MCF 10A (cell line): Measurements from ENCODE around the gene ALDH4A1. TPM values are rescaled to one million over a fixed set of nuclear protein-coding genes. Genes with fewer than 3 reads are reported as not detected.

Source experiments
- BruUV-seq: library from RNA; stranded (reverse); fragments of 400-500 nt; replicated peaks from 2 replicates; lab custom pipeline; 2021; lab: Mats Ljungman, UMichigan
- CTCF ChIA-PET: fragments of 300-600 bp; sonication (Branson Sonifier 250); formaldehyde crosslinking; extraction: SDS; loops from one replicate; lab custom pipeline; 2021; ENCODE audit warnings: antibody characterized with exemption, inconsistent platforms; lab: Yijun Ruan, JAX
- POLR2A ChIA-PET: fragments of 300-600, 350-650 bp; sonication (Branson Sonifier 250); formaldehyde crosslinking; extraction: SDS; loops from one replicate; lab custom pipeline; 2020; ENCODE audit warnings: antibody characterized with exemption, inconsistent platforms; lab: Yijun Ruan, JAX
- DNase-seq: peaks from one replicate; pipeline ENCODE4 v3.0.0-alpha.2; 2018; ENCODE audit not compliant: unreplicated experiment
- H3K27ac Mint-ChIP-seq: one replicate; pipeline ENCODE4 v1.8.0; 2022; ENCODE audit warnings: mild to moderate bottlenecking, low read depth, mixed read lengths; ENCODE audit not compliant: unreplicated experiment
- H3K27me3 Mint-ChIP-seq: one replicate; pipeline ENCODE4 v1.8.0; 2022; ENCODE audit warnings: mixed read lengths; ENCODE audit not compliant: insufficient read depth, unreplicated experiment
- H3K36me3 Mint-ChIP-seq: one replicate; pipeline ENCODE4 v1.8.0; 2022; ENCODE audit warnings: mild to moderate bottlenecking, moderate library complexity, mixed read lengths; ENCODE audit not compliant: insufficient read depth, unreplicated experiment
- H3K4me1 Mint-ChIP-seq: one replicate; pipeline ENCODE4 v1.8.0; 2022; ENCODE audit warnings: mixed read lengths; ENCODE audit not compliant: insufficient read depth, unreplicated experiment
- H3K4me3 Mint-ChIP-seq: one replicate; pipeline ENCODE4 v1.8.0; 2022; ENCODE audit warnings: mild to moderate bottlenecking, moderate library complexity, mixed read lengths; ENCODE audit not compliant: unreplicated experiment
- H3K9me3 Mint-ChIP-seq: one replicate; pipeline ENCODE4 v1.8.0; 2022; ENCODE audit warnings: mixed read lengths; ENCODE audit not compliant: unreplicated experiment
- intact Hi-C: fragments of 100-400 bp; cut with micrococcal nuclease; formaldehyde crosslinking; loops from 2 replicates; pipeline ENCODE4 v1.14.1; 2022
- total RNA-seq: library from RNA; stranded (reverse); gene quantifications from 2 replicates; pipeline ENCODE4 v1.2.3, GENCODE V29; 2022
- TF ChIP-seq, protein P1 (sequence below): fragments of 200-600 bp; IDR thresholded peaks from one replicate; pipeline ENCODE4 v1.8.0; 2022; ENCODE audit warnings: antibody characterized with exemption, mild to moderate bottlenecking; ENCODE audit not compliant: unreplicated experiment

Gene ALDH4A1
- total RNA-seq, 1 experiment from 2014 or later, result 6.3 TPM

DNA sequence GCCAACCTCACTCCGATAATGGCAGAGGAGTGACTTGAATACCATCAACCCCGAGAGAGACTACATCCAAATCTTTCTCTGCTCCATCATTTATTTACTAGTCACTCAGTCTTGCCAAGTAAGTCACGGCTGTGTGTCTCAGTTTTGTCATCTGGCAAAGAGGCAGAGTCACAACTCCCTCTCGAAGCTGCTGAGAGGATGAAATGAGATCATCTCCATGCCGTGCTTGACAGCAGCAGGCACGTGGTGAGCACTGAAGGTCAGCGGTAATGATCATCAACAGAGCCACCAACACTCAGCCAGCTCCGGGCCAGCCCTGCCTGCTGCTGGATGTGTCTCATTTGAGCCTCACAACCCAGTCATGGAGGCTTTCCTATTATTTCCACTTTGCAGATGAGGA, 19.9 kb downstream of the ALDH4A1 start:
- Mint-ChIP-seq H3K36me3 (peaks cover 6% of the 10 kb centered on the region), H3K9me3 (no peaks in the 10 kb centered on the region), H3K27ac (no peak overlapping the region), H3K4me1 (peaks cover 5% of the 10 kb centered on the region), H3K27me3 (no peaks in the 10 kb centered on the region), H3K4me3 (no peak overlapping the region)
- ChIA-PET CTCF (interaction anchor here (0.8 to 2.6 kb wide), 4 partner anchors 22 to 230 kb away, joined by 4 to 19 read pairs (median 4); no protein-coding TSS in a partner anchor), POLR2A (no interaction called here)
- no TSS peak for BruUV-seq
- TF ChIP-seq, protein P1, sequence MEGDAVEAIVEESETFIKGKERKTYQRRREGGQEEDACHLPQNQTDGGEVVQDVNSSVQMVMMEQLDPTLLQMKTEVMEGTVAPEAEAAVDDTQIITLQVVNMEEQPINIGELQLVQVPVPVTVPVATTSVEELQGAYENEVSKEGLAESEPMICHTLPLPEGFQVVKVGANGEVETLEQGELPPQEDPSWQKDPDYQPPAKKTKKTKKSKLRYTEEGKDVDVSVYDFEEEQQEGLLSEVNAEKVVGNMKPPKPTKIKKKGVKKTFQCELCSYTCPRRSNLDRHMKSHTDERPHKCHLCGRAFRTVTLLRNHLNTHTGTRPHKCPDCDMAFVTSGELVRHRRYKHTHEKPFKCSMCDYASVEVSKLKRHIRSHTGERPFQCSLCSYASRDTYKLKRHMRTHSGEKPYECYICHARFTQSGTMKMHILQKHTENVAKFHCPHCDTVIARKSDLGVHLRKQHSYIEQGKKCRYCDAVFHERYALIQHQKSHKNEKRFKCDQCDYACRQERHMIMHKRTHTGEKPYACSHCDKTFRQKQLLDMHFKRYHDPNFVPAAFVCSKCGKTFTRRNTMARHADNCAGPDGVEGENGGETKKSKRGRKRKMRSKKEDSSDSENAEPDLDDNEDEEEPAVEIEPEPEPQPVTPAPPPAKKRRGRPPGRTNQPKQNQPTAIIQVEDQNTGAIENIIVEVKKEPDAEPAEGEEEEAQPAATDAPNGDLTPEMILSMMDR, result no peak
- intact Hi-C loops, result no loop called here
- no peak for DNase-seq

DNA sequence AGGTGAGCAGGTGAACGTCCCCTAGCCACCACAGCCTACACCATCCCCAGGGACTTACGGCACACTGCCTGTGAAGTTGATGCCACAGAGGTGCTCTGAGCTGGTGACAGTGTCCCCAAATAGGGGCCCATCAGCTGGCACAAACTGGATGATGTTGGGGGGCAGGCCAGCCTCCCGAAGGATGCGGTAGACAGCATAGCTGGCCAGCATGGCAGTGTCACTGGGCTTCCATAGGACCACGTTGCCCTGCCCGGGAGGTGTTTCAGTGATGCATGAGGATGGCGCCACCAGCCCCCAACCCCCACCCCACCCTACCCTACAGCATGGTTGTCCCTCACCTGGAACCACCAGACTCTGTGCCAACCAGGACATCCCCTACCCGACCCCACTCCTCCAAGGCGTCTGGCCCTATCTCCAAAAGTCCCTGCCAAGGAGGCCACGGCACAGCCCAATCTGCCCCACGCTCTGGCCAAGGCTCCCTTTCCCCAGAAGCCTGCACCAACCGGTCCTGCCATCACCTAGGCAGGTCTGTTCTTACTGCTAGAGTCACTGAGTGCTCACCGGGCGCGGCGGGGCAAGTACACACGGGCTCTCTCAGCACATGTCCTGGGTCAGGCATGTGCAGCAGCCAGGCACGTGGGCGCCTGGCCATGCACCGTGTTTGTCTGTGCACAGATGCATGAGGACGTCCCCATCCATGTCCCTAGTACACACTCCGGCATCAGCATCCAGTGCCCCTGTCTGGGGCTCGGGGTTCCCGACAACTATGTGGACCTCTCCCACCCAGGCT, 20.5 kb downstream of the ALDH4A1 start:
- CTCF ChIA-PET, result interaction anchor here (0.6 to 1.0 kb wide), 2 partner anchors 221 to 250 kb away, joined by 3 to 4 read pairs; no protein-coding TSS in a partner anchor
- H3K27me3 Mint-ChIP-seq, result no peaks in the 10 kb centered on the region
- no peak overlapping the region for H3K4me3 Mint-ChIP-seq
- peaks cover 5% of the 10 kb centered on the region for H3K4me1 Mint-ChIP-seq
- BruUV-seq, result no TSS peak
- H3K27ac Mint-ChIP-seq, result no peak overlapping the region
- intact Hi-C loops, result no loop called here
- H3K36me3 Mint-ChIP-seq, result peaks cover 6% of the 10 kb centered on the region
- POLR2A ChIA-PET, result interaction anchor here (0.6 to 0.7 kb wide), 2 partner anchors 226 to 376 kb away, joined by 3 read pairs; no protein-coding TSS in a partner anchor
- H3K9me3 Mint-ChIP-seq, result no peaks in the 10 kb centered on the region
- DNase-seq, result no peak
- TF ChIP-seq, protein P1, result no peak

DNA sequence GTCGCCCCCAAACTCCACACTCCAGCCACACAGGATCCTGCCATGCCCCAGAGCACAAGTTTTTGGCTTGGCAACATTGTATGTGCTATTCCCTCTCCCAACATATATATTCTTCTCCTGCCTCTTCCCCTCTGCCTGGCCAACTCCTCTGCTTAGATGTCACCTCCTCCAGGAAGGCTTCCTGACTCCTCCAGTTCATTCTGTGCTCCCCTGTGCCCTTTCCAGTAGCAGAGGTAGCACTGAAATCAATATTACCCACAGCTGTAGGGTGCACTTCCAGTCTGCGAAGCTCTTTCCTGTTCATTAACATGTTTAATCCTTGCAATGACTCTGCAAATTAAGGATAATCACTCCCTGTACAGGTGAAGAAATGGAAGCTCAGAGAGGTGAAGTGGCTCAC, 21.2 kb downstream of the ALDH4A1 start:
- Mint-ChIP-seq H3K4me1 (peaks cover 5% of the 10 kb centered on the region), H3K27me3 (no peaks in the 10 kb centered on the region), H3K4me3 (no peak overlapping the region), H3K9me3 (no peaks in the 10 kb centered on the region), H3K27ac (no peak overlapping the region), H3K36me3 (peaks cover 6% of the 10 kb centered on the region)
- no peak for DNase-seq
- ChIA-PET POLR2A (interaction anchor here (0.6 to 0.7 kb wide), 2 partner anchors 225 to 375 kb away, joined by 3 read pairs; no protein-coding TSS in a partner anchor), CTCF (interaction anchor here (0.6 kb wide), 1 partner anchor 249 kb away, joined by 3 read pairs; no protein-coding TSS in a partner anchor)
- intact Hi-C loops, result no loop called here
- TF ChIP-seq, protein P1, result no peak
- BruUV-seq, result no TSS peak

DNA sequence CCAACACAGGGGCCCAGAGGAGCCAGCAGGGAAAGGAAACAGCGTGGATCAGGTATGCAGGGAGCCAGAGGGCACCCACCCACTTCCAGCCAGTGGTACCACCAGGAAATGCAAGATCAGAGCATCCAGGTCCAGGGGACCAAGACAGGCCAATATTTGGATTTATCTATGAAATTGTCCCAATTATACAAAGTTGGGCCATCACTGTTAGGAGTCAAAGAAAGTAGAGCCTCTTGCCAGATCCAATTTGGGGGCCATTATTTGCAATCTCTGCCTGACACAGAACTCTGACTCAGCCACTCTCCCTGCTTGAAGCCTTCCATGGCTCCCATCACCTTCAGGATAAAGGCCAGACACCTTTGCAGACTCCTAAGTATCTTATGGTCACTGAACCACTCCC, 21.8 kb downstream of the ALDH4A1 start:
- no peaks in the 10 kb centered on the region for H3K9me3 Mint-ChIP-seq
- H3K4me3 Mint-ChIP-seq, result no peak overlapping the region
- H3K27ac Mint-ChIP-seq, result no peak overlapping the region
- CTCF ChIA-PET, result no interaction called here
- intact Hi-C loops, result no loop called here
- TF ChIP-seq, protein P1, result no peak
- no peaks in the 10 kb centered on the region for H3K27me3 Mint-ChIP-seq
- no peaks in the 10 kb centered on the region for H3K4me1 Mint-ChIP-seq
- no TSS peak for BruUV-seq
- peaks cover 1% of the 10 kb centered on the region for H3K36me3 Mint-ChIP-seq
- no peak for DNase-seq
- POLR2A ChIA-PET, result no interaction called here
